ENCODE measurements around the gene SOCS7.

DNA sequence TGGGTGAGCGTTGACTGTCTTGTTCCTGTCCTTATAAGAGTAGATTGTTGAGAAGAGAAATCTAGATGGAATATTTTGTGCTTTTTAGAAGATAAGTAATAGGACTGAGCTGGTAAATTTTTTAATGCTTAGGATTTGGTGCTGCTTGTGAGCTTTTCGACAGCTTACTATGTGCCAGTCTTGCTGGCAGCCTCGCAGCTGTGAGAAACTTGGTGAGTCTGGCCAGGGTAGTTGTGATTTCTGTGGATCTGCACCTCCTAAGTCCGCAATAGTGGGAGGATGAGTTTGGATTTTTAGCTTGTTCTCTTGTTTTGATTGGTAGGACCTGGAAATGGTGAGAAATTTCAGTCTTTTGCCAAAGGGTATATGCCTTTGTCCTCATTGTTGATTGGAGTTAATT is 3.6 kb downstream of the SOCS7 start:
- TF ChIP-seq, protein P1, sequence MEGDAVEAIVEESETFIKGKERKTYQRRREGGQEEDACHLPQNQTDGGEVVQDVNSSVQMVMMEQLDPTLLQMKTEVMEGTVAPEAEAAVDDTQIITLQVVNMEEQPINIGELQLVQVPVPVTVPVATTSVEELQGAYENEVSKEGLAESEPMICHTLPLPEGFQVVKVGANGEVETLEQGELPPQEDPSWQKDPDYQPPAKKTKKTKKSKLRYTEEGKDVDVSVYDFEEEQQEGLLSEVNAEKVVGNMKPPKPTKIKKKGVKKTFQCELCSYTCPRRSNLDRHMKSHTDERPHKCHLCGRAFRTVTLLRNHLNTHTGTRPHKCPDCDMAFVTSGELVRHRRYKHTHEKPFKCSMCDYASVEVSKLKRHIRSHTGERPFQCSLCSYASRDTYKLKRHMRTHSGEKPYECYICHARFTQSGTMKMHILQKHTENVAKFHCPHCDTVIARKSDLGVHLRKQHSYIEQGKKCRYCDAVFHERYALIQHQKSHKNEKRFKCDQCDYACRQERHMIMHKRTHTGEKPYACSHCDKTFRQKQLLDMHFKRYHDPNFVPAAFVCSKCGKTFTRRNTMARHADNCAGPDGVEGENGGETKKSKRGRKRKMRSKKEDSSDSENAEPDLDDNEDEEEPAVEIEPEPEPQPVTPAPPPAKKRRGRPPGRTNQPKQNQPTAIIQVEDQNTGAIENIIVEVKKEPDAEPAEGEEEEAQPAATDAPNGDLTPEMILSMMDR (IDR thresholded peaks at IDR 0.05) = no peak
- no peak for TF ChIP-seq POLR2AphosphoS5 (IDR thresholded peaks at IDR 0.05; ENCODE audit: low read depth, low read length)

Data from Panc1 (cell line).